Measurements from ENCODE around the gene SMYD1.

DNA sequence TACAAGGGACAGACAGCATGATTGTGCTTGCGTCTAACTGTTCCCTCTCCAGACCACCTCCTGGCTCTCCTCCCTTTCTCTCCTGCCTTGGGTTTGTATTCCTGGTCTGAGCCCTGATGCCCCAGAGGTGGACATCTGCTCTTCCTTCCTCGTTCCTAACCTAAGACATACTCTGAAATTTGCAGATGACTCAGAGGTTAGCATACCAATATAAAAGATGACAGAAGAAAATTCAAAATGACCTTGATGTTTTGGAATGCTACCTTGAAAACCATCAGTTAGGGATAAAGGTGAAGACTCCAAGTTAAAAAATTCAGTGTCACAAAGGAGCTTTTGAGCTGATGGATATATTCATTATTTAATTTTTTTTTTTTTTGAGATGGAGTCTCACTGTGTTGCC, 12.9 kb downstream of the SMYD1 start:
- TF ChIP-seq CTCF (IDR thresholded peaks at IDR 0.05): no peak
- TF ChIP-seq POLR2A (IDR thresholded peaks at IDR 0.05): no peak

Measured in stomach (tissue), 4 donors.